GM21526 (cell line): ENCODE measurements around the gene SRPK2.
"Not testable (repeated sequence)": the region's sequence is repeated elsewhere in the genome, so short reads cannot be mapped to it uniquely, and the experiment has no call there.

Experiments
- ATAC-seq: cut with Tn5 transposase; IDR thresholded peaks from one replicate; pipeline ENCODE4 v1.9.1; 2021; ENCODE audit warnings: moderate library complexity; ENCODE audit not compliant: unreplicated experiment, low FRiP score

Gene SRPK2

GRCh38 chr7:105269397-105269796 is 119.3 kb downstream of the SRPK2 start:
- peak; percentile 28 for ATAC-seq

GRCh38 chr7:105268511-105269392 is 120.0 kb downstream of the SRPK2 start:
- peak; percentile 64 for ATAC-seq

- no peak for ATAC-seq
These were observed 120.7 kb downstream of the SRPK2 start for GRCh38 chr7:105268056-105268455.

DNA sequence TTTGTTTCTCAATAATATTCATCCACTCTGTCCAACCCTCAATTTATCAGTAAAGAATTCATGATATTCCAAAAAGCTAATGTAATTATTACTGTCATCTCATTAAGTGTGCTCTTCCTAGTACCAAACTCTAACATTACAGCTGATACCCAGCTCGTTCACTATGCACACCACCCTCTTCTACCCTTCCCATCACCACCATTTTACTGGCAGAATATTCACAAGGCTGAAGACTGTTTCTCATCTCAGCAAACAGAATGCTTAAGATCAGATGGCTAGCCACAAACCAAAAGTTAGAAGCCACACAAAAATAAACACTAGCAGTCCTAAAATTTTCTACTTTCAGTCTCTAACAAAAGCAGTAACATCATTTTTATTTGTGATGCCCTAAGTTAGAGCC is 121.5 kb downstream of the SRPK2 start:
- ATAC-seq, result no peak

DNA sequence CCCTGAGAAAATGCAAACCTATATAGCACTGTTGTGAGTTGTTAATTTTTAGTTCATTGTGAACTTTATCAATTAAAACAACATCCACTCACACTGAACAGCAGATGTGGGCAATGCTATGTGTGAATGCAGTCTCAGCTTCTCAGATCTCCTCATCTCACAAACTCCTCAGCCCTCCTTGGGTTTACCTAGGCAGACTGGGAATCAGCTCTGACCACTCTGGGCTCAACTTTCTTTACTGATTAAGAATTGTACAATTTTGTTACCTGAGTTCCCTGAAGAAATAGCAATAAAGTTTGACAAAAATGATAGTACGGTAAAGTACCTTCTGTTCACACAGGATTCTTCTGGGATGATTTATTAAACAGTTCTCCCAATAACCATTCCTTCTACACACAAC is 124.0 kb downstream of the SRPK2 start:
- no peak for ATAC-seq

- no peak for ATAC-seq
These were observed 127.0 kb downstream of the SRPK2 start for GRCh38 chr7:105261689-105262088.

DNA sequence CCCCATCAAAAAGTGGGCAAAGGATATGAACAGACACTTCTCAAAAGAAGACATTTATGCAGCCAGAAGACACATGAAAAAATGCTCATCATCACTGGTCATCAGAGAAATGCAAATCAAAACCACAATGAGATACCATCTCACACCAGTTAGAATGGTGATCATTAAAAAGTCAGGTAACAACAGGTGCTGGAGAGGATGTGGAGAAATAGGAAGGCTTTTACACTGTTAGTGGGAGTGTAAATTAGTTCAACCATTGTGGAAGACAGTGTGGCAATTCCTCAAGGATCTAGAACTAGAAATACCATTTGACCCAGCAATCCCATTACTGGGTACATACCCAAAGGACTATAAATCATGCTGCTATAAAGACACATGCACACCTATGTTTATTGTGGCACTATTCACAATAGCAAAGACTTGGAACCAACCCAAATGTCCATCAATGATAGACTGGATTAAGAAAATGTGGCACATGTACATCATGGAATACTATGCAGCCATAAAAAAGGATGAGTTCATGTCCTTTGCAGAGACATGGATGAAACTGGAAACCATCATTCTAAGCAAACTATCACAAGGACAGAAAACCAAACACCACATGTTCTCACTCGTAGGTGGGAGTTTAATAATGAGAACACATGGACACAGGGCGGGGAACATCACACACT is 128.4 kb downstream of the SRPK2 start:
- not testable (repeated sequence) for ATAC-seq

GRCh38 chr7:105258919-105259318 is 129.8 kb downstream of the SRPK2 start:
- not testable (repeated sequence) for ATAC-seq

DNA sequence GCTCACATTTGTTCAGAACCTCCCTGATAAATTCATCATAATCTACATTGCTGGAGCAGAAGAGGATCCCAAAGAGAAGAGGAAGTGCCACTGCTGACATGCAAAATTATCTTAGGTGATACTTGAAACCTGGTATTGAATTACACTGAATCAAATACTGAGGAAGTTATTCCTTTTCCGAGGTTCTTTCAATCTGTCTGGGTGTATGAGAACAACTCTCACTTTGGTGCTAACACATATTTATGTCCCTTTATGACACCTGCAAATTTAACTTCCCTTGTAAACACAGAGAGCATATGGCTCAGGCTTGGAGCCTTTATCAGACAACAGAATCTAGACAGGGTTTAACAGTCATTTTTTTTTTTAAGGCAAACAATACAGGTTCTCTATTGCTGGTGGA is 131.4 kb downstream of the SRPK2 start:
- ATAC-seq, result no peak

DNA sequence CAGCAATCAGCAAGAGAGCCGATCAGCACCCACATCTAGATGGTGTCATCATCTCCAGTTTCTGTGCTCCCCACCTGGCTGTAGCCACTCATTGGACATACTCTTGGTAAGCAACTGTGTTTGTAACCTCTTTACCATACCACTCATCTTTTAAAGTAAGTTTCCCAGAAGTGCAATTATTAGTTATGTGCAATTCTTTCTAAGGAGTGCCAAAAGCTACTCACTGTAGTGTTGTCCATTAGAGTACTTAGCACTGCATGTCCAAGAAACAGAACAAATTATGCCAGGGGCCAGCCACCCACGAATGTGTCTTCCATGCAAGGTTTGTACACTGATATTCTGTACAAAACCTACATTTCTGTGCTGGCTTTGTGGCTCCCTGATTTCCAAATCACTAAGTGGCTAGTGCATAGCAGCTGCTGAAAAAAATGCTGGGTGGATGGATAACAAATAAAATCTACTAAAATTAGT is 131.9 kb downstream of the SRPK2 start:
- ATAC-seq, result no peak

GRCh38 chr7:105250706-105251105 is 138.0 kb downstream of the SRPK2 start:
- ATAC-seq, result no peak

GRCh38 chr7:105250239-105250638 is 138.5 kb downstream of the SRPK2 start:
- ATAC-seq, result no peak

DNA sequence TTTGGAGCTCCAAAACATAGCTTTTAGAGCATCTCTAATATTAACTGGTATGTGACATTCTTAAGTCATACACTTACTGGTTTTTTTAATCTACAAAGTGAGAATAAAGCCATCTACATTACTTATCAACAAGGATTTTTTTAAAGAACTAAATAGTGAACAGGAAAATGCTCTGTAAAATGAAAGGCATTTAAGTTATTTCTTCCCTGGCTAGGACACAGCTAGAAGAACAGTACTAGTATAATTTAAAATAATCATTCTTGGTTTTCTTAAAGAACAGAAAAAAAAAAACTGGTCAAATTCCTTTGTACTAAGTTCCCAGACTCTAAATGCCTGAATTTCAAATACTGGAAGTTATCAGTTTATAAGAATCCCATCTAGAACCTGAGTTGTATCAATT is 139.5 kb downstream of the SRPK2 start:
- ATAC-seq, result no peak

GRCh38 chr7:105246679-105247078 is 142.0 kb downstream of the SRPK2 start:
- no peak for ATAC-seq

- no peak for ATAC-seq
These were observed 142.5 kb downstream of the SRPK2 start for GRCh38 chr7:105246256-105246655.

- ATAC-seq, result no peak
These were observed 143.2 kb downstream of the SRPK2 start for GRCh38 chr7:105245398-105246114.

- ATAC-seq, result no peak
These were observed 144.1 kb downstream of the SRPK2 start for GRCh38 chr7:105244594-105244993.

DNA sequence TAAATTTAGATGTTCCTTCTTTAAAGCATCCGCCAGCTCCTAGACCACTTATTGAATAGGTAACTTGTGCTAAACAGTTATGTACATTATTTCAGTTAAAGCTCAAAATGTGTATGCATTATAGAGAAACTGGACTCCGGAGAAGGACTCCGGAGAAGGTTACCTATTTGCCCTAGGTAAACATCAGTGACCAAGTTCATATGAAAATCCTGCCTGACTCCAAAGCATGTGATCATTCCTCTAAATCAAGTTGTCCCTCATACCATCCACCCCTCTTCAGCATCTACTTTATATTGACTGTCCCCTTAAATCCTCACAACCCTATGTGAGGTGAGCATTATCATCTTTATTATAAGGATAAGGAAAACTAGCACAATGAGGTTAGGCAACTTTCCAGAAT is 147.5 kb downstream of the SRPK2 start:
- ATAC-seq, result no peak

- no peak for ATAC-seq
These were observed 150.4 kb downstream of the SRPK2 start for GRCh38 chr7:105238198-105238765.

DNA sequence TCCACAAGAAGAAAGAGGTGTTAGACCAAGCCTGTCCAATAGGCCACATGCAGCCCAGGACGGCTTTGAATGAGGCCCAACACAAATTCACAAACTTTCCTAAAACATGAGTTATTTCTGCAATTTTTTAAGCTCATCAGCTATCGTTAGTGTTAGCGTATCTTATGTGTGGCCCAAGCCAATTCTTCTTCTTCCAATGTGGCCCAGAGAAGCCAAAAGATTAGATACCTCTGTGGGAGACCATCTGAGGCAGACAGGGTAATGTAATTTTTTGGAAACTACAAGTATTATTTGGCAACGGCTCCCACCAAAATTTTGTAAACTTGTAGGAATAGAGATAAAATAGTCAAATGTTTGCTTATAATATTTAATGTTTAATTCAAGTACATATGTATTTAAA is 153.8 kb downstream of the SRPK2 start:
- ATAC-seq, result no peak

- ATAC-seq, result not testable (repeated sequence)
These were observed 155.9 kb downstream of the SRPK2 start for GRCh38 chr7:105232829-105233291.
